Uterus (tissue), 2 donors: ENCODE data around the gene MAPRE3.

ENCODE experiments used
- POLR2A ChIP-seq, 2 donors: fragments of 450-650 bp; IDR thresholded peaks; one replicate each; pipeline ENCODE4 v1.6.1; 2016; ENCODE audit warnings: antibody characterized with exemption in 2 of 2, mild to moderate bottlenecking in 1 of 2, moderate library complexity in 1 of 2
- TF ChIP-seq, protein P1 (sequence below), 4 experiments: fragments of 200-600 bp in 2 of 4; fragments of 450-650 bp in 2 of 4; sonication (generic) in 2 of 4; IDR thresholded peaks; one replicate each; pipeline ENCODE4 v1.5.1; 2016 to 2019; ENCODE audit warnings: antibody characterized with exemption in 4 of 4, mild to moderate bottlenecking in 2 of 4, moderate library complexity in 1 of 4

DNA sequence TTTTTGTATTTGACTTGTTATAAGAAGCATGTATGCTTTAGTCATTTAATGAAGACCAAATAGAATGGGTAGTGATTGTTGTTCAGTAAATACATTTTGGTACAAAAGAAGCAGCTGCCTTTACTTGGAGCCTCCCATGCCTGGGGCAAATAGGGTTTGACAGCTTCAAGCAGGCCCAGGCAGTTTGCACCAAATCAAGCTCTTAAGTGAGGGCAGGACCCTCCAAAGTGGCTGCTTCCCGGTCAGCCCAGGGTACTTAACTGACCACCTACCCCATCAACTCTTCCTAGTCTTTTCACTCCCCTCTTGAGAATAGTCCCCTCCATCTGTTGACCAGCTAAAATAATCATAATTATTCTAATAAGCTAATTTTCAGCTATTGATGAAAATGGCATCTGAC is 5.2 kb downstream of the MAPRE3 start:
- TF ChIP-seq, protein P1, sequence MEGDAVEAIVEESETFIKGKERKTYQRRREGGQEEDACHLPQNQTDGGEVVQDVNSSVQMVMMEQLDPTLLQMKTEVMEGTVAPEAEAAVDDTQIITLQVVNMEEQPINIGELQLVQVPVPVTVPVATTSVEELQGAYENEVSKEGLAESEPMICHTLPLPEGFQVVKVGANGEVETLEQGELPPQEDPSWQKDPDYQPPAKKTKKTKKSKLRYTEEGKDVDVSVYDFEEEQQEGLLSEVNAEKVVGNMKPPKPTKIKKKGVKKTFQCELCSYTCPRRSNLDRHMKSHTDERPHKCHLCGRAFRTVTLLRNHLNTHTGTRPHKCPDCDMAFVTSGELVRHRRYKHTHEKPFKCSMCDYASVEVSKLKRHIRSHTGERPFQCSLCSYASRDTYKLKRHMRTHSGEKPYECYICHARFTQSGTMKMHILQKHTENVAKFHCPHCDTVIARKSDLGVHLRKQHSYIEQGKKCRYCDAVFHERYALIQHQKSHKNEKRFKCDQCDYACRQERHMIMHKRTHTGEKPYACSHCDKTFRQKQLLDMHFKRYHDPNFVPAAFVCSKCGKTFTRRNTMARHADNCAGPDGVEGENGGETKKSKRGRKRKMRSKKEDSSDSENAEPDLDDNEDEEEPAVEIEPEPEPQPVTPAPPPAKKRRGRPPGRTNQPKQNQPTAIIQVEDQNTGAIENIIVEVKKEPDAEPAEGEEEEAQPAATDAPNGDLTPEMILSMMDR (IDR thresholded peaks at IDR 0.05), result no peak
- no peak for TF ChIP-seq POLR2A (IDR thresholded peaks at IDR 0.05)
